ENCODE results near the gene PKIG. TPM values are rescaled to one million over a fixed set of nuclear protein-coding genes. Genes with fewer than 3 reads are reported as not detected.

The PKIG gene
- total RNA-seq, 1 experiment from 2014 or later = 20.1 TPM

DNA sequence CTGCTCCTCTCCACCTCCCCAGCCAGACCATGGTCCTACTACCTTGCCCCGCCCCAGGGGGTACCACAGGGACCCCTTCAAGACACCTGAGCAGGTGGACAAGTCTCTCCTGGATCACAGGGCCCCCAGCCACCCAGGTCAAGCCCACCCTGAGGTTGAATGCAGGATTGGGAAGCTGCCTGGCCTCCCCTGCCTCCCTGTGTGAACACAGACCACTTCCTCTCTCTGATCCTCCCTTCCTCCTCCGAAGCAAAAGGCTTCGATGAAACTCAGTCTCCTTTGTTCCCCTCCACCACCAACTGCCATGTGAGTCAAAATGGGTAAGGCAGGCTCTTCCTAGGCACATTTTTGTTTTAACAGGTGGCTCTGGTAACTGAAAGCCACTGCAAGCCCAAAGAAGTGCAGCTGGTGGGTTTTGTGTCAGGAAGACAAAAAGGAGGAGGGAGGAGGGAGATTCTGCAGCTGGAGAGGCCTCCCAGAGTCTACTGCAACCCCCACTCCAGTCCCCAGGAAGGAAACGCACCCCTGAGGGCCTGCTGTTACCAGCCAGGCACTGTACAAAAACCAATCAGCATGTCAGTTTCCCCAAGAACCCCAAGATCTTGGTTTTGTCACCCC is 63.8 kb downstream of the PKIG start:
- Histone ChIP-seq H3K9me3 (ENCODE audit: control insufficient read depth in 1 of 2, insufficient read depth in 1 of 2, low read depth in 1 of 2, low read length in 2 of 2) (no peaks in the 10 kb centered on the region), H4K20me1 (ENCODE audit: insufficient read depth) (no peaks in the 10 kb centered on the region), H3K4me1 (ENCODE audit: control insufficient read depth in 1 of 2, insufficient read depth in 2 of 2, low read length in 2 of 2) (peaks cover 13 to 42% of the 10 kb centered on the region in 2 experiments; a peak in 3 of 4 replicates), H2AFZ (ENCODE audit: low read depth, low read length, poor library complexity, severe bottlenecking) (no peak overlapping the region), H3K27me3 (ENCODE audit: insufficient read depth, low read length) (no peaks in the 10 kb centered on the region), H3K9me2 (ENCODE audit: insufficient read depth) (no peaks in the 10 kb centered on the region), H3K27ac (ENCODE audit: low read depth, low read length) (no peak overlapping the region), H3K4me2 (ENCODE audit: low read length) (no peak overlapping the region), H3K36me3 (ENCODE audit: control insufficient read depth in 1 of 2, insufficient read depth in 2 of 2, low read length in 2 of 2) (no peaks in the 10 kb centered on the region), H3K79me2 (ENCODE audit: insufficient read depth, low read length) (no peaks in the 10 kb centered on the region), H3K9ac (ENCODE audit: low read length) (no peak overlapping the region), H3K4me3 (replicated peaks in 1 of 2; ENCODE audit: low read depth in 1 of 2, low read length in 2 of 2) (no peak overlapping the region)
- ChIA-PET RAD21 (ENCODE audit: low non-redundant PET in 1 of 2, low total read pairs in 2 of 2, uncharacterized antibody in 2 of 2, unreplicated experiment in 2 of 2) (no interaction called here), POLR2A (no interaction called here), CTCF (no interaction called here)
- no peak for ATAC-seq
- BruUV-seq (replicated peaks) = no TSS peak
- TF ChIP-seq POLR2A (IDR thresholded peaks at IDR 0.05; ENCODE audit: borderline replicate concordance, extremely low read depth, insufficient read depth, insufficient read length) = no peak
- TF ChIP-seq, protein P1, sequence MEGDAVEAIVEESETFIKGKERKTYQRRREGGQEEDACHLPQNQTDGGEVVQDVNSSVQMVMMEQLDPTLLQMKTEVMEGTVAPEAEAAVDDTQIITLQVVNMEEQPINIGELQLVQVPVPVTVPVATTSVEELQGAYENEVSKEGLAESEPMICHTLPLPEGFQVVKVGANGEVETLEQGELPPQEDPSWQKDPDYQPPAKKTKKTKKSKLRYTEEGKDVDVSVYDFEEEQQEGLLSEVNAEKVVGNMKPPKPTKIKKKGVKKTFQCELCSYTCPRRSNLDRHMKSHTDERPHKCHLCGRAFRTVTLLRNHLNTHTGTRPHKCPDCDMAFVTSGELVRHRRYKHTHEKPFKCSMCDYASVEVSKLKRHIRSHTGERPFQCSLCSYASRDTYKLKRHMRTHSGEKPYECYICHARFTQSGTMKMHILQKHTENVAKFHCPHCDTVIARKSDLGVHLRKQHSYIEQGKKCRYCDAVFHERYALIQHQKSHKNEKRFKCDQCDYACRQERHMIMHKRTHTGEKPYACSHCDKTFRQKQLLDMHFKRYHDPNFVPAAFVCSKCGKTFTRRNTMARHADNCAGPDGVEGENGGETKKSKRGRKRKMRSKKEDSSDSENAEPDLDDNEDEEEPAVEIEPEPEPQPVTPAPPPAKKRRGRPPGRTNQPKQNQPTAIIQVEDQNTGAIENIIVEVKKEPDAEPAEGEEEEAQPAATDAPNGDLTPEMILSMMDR (IDR thresholded peaks at IDR 0.05 in 2 of 3, conservative IDR thresholded peaks at IDR 0.05 in 1 of 3; ENCODE audit: borderline replicate concordance in 1 of 3, insufficient read depth in 1 of 3, low read depth in 2 of 3, low read length in 2 of 3) = no peak
- TF ChIP-seq, protein P2, sequence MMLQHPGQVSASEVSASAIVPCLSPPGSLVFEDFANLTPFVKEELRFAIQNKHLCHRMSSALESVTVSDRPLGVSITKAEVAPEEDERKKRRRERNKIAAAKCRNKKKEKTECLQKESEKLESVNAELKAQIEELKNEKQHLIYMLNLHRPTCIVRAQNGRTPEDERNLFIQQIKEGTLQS (IDR thresholded peaks at IDR 0.05) = no peak
- no peak for TF ChIP-seq EGR1 (IDR thresholded peaks at IDR 0.05; ENCODE audit: low read depth)
- TF ChIP-seq YY1 (IDR thresholded peaks at IDR 0.05; ENCODE audit: extremely low read depth, insufficient replicate concordance, low read depth, low read length) = no peak
- TF ChIP-seq, protein P3, sequence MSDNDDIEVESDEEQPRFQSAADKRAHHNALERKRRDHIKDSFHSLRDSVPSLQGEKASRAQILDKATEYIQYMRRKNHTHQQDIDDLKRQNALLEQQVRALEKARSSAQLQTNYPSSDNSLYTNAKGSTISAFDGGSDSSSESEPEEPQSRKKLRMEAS (IDR thresholded peaks at IDR 0.05) = no peak
- TF ChIP-seq ZNF274 (IDR thresholded peaks at IDR 0.05; ENCODE audit: low read depth, low read length) = no peak
- TF ChIP-seq, protein P4, sequence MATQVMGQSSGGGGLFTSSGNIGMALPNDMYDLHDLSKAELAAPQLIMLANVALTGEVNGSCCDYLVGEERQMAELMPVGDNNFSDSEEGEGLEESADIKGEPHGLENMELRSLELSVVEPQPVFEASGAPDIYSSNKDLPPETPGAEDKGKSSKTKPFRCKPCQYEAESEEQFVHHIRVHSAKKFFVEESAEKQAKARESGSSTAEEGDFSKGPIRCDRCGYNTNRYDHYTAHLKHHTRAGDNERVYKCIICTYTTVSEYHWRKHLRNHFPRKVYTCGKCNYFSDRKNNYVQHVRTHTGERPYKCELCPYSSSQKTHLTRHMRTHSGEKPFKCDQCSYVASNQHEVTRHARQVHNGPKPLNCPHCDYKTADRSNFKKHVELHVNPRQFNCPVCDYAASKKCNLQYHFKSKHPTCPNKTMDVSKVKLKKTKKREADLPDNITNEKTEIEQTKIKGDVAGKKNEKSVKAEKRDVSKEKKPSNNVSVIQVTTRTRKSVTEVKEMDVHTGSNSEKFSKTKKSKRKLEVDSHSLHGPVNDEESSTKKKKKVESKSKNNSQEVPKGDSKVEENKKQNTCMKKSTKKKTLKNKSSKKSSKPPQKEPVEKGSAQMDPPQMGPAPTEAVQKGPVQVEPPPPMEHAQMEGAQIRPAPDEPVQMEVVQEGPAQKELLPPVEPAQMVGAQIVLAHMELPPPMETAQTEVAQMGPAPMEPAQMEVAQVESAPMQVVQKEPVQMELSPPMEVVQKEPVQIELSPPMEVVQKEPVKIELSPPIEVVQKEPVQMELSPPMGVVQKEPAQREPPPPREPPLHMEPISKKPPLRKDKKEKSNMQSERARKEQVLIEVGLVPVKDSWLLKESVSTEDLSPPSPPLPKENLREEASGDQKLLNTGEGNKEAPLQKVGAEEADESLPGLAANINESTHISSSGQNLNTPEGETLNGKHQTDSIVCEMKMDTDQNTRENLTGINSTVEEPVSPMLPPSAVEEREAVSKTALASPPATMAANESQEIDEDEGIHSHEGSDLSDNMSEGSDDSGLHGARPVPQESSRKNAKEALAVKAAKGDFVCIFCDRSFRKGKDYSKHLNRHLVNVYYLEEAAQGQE (IDR thresholded peaks at IDR 0.05; ENCODE audit: low read depth) = no peak
- TF ChIP-seq TCF7L2 (IDR thresholded peaks at IDR 0.05; ENCODE audit: borderline replicate concordance, extremely low read depth, insufficient read depth, insufficient read length) = no peak
- no peak for TF ChIP-seq POLR2AphosphoS5 (IDR thresholded peaks at IDR 0.05; ENCODE audit: low read depth, low read length)
- no peak for TF ChIP-seq SRF (IDR thresholded peaks at IDR 0.05; ENCODE audit: low read depth)
- no peak for TF ChIP-seq ELF1 (IDR thresholded peaks at IDR 0.05; ENCODE audit: borderline replicate concordance, low read depth)
- TF ChIP-seq EZH2phosphoT487 (IDR thresholded peaks at IDR 0.05; ENCODE audit: borderline replicate concordance) = no peak
- TF ChIP-seq RAD21 (IDR thresholded peaks at IDR 0.05; ENCODE audit: low read depth) = no peak
- no peak for TF ChIP-seq SIN3A (IDR thresholded peaks at IDR 0.05; ENCODE audit: low read depth)
- no peak for TF ChIP-seq CEBPB (IDR thresholded peaks at IDR 0.05; ENCODE audit: low read depth)
- TF ChIP-seq CBX3 (IDR thresholded peaks at IDR 0.05; ENCODE audit: low read depth) = no peak
- TF ChIP-seq, protein P5, sequence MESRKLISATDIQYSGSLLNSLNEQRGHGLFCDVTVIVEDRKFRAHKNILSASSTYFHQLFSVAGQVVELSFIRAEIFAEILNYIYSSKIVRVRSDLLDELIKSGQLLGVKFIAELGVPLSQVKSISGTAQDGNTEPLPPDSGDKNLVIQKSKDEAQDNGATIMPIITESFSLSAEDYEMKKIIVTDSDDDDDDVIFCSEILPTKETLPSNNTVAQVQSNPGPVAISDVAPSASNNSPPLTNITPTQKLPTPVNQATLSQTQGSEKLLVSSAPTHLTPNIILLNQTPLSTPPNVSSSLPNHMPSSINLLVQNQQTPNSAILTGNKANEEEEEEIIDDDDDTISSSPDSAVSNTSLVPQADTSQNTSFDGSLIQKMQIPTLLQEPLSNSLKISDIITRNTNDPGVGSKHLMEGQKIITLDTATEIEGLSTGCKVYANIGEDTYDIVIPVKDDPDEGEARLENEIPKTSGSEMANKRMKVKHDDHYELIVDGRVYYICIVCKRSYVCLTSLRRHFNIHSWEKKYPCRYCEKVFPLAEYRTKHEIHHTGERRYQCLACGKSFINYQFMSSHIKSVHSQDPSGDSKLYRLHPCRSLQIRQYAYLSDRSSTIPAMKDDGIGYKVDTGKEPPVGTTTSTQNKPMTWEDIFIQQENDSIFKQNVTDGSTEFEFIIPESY (IDR thresholded peaks at IDR 0.05; ENCODE audit: extremely low read depth, insufficient replicate concordance, low read length) = no peak
- intact Hi-C loops (cut with micrococcal nuclease) = no loop called here
- no peak for DNase-seq (ENCODE audit: low read depth, low spot score)
